ENCODE results near the gene RPL11. TPM values are rescaled to one million over a fixed set of nuclear protein-coding genes. Genes with fewer than 3 reads are reported as not detected.

RPL11 gene
- total and polyA plus RNA-seq, 4 donors: 270 to 816 (median 501) TPM

DNA sequence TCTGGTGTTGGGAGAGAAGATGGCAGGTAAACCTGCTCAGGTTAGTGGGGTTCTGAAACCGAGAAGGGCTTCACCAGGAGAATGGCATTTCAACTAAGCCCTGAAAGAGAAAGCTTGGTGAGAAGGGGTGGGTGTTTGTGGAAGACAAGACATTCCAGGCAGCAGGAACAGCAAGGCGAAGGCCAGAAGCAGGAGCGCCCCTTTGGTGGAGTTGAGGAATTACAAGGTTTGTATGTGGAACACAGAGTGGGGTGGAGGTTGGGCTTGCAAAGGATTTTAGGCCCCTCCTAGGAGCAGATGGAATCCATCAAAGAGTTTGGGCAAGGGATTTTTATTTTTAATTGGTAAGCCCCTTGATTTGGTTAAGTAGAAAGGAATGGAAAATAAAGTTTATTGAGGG lies 26.9 kb downstream of the RPL11 start:
- Histone ChIP-seq H3K4me1 (ENCODE audit: control insufficient read depth in 4 of 4, insufficient read depth in 4 of 4, low read length in 3 of 4) (peaks cover 0 to 7% (median 5%) of the 10 kb centered on the region in 4 donors), H3K4me3 (ENCODE audit: low read depth in 1 of 3, low read length in 3 of 3) (no peak overlapping the region), H3K27me3 (ENCODE audit: control insufficient read depth in 4 of 4, insufficient read depth in 4 of 4, low read length in 3 of 4) (no peaks in the 10 kb centered on the region), H3K36me3 (ENCODE audit: control insufficient read depth in 4 of 4, insufficient read depth in 3 of 4, low read depth in 1 of 4, low read length in 3 of 4) (peaks cover 0 to 2% (median 0%) of the 10 kb centered on the region in 4 donors), H3K27ac (ENCODE audit: low read depth in 1 of 2, low read length in 2 of 2) (no peak overlapping the region), H3K9ac (ENCODE audit: low read depth in 1 of 2, low read length in 2 of 2) (no peak overlapping the region), H3K9me3 (ENCODE audit: control insufficient read depth in 4 of 4, low read length in 3 of 4) (no peaks in the 10 kb centered on the region)
- no peak for DNase-seq (ENCODE audit: low spot score)
- TF ChIP-seq RXRA (IDR thresholded peaks at IDR 0.05) (no peak), JUND (IDR thresholded peaks at IDR 0.05) (no peak), RAD21 (IDR thresholded peaks at IDR 0.05) (peak in 1 of 2 donors; percentile 21), GABPA (IDR thresholded peaks at IDR 0.05 in 1 of 2, conservative IDR thresholded peaks at IDR 0.05 in 1 of 2) (no peak), ATF3 (IDR thresholded peaks at IDR 0.05) (no peak), CTCF (IDR thresholded peaks at IDR 0.05; ENCODE audit: low read depth, low read length, missing input control) (peak; percentile 21)
- WGBS: 90% methylated on average over 3 of the region's 3 CpGs

DNA sequence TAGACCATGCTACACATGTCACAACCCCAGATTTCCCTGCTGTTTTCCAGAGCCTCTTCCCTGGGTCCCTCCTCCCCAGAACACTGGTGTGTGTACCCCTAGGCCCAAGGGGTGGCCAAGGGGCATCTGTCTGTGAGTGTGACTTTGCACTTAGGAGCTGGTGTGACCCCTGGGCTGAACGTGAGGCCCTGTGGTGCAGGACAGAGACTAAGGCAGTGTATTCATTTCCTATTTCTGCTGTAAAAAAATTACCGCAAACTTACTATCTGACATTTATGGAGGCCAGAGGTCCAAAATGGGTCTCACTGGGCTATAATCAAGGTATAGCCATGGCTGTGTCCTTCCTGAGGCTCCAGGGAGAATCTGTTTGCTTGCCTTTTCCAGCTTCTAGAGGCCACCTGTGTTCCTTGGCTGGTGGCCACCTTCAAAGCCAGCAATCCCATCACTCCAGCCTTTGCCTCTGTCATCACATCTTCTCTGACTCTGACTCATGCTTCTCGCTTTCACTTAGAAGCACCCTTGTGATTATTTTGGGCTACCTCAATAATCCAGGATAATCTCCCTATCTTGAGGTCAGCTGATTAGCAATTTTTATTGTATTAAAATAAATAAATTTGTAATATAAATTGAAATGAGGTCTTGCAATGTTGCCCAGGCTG lies 27.7 kb downstream of the RPL11 start:
- WGBS: 71% methylated on average over 3 of the region's 3 CpGs
- no peak overlapping the region for H3K27ac ChIP-seq (ENCODE audit: low read depth in 1 of 2, low read length in 2 of 2)
- H3K36me3 ChIP-seq (ENCODE audit: control insufficient read depth in 4 of 4, insufficient read depth in 3 of 4, low read depth in 1 of 4, low read length in 3 of 4): peaks cover 0 to 2% (median 0%) of the 10 kb centered on the region in 4 donors
- H3K9ac ChIP-seq (ENCODE audit: low read depth in 1 of 2, low read length in 2 of 2): no peak overlapping the region
- H3K4me3 ChIP-seq (ENCODE audit: low read depth in 1 of 3, low read length in 3 of 3): no peak overlapping the region
- TF ChIP-seq SP1 (IDR thresholded peaks at IDR 0.05) (no peak), TAF1 (conservative IDR thresholded peaks at IDR 0.05) (no peak), RAD21 (IDR thresholded peaks at IDR 0.05) (no peak), GABPA (IDR thresholded peaks at IDR 0.05 in 1 of 2, conservative IDR thresholded peaks at IDR 0.05 in 1 of 2) (no peak), ATF3 (IDR thresholded peaks at IDR 0.05) (no peak), RXRA (IDR thresholded peaks at IDR 0.05) (no peak), NR2F2 (IDR thresholded peaks at IDR 0.05) (no peak), FOXA1 (IDR thresholded peaks at IDR 0.05) (no peak), JUND (IDR thresholded peaks at IDR 0.05) (no peak), CTCF (IDR thresholded peaks at IDR 0.05; ENCODE audit: low read depth, low read length, missing input control) (no peak)
- TF ChIP-seq, protein P1, sequence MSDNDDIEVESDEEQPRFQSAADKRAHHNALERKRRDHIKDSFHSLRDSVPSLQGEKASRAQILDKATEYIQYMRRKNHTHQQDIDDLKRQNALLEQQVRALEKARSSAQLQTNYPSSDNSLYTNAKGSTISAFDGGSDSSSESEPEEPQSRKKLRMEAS (IDR thresholded peaks at IDR 0.05): no peak
- TF ChIP-seq, protein P2, sequence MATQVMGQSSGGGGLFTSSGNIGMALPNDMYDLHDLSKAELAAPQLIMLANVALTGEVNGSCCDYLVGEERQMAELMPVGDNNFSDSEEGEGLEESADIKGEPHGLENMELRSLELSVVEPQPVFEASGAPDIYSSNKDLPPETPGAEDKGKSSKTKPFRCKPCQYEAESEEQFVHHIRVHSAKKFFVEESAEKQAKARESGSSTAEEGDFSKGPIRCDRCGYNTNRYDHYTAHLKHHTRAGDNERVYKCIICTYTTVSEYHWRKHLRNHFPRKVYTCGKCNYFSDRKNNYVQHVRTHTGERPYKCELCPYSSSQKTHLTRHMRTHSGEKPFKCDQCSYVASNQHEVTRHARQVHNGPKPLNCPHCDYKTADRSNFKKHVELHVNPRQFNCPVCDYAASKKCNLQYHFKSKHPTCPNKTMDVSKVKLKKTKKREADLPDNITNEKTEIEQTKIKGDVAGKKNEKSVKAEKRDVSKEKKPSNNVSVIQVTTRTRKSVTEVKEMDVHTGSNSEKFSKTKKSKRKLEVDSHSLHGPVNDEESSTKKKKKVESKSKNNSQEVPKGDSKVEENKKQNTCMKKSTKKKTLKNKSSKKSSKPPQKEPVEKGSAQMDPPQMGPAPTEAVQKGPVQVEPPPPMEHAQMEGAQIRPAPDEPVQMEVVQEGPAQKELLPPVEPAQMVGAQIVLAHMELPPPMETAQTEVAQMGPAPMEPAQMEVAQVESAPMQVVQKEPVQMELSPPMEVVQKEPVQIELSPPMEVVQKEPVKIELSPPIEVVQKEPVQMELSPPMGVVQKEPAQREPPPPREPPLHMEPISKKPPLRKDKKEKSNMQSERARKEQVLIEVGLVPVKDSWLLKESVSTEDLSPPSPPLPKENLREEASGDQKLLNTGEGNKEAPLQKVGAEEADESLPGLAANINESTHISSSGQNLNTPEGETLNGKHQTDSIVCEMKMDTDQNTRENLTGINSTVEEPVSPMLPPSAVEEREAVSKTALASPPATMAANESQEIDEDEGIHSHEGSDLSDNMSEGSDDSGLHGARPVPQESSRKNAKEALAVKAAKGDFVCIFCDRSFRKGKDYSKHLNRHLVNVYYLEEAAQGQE (IDR thresholded peaks at IDR 0.05): no peak
- H3K4me1 ChIP-seq (ENCODE audit: control insufficient read depth in 4 of 4, insufficient read depth in 4 of 4, low read length in 3 of 4): peaks cover 0 to 7% (median 5%) of the 10 kb centered on the region in 4 donors
- no peaks in the 10 kb centered on the region for H3K9me3 ChIP-seq (ENCODE audit: control insufficient read depth in 4 of 4, low read length in 3 of 4)
- no peaks in the 10 kb centered on the region for H3K27me3 ChIP-seq (ENCODE audit: control insufficient read depth in 4 of 4, insufficient read depth in 4 of 4, low read length in 3 of 4)
- DNase-seq (ENCODE audit: low spot score): no peak
